ENCODE results near the gene APCDD1L. TPM values are rescaled to one million over a fixed set of nuclear protein-coding genes. Genes with fewer than 3 reads are reported as not detected.

APCDD1L gene
- total RNA-seq, 1 donor from 2014 or later = 16.4 TPM

DNA sequence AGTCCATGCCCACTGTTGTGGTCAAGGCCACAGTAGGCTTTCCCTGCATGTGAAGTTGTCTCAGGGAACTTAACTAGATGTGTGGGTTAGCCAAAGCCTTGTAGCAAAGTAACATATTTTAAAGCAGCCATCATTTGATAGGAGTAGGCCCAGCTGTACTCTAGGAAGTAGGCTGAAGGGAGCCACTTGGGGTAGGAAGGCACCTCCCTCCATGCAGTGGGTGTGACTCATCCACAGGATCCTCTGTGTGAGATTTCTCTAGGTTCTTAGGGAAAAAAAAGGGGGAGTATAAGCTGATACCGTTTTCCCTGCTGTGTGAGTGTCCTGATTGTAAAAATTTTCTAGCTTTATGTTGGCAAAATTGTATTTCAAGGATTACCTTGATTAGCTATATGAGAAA is 81.4 kb downstream of the APCDD1L start:
- DNase-seq (ENCODE audit: low read depth) (peak; percentile 77), FAIRE-seq (no peak)
- Histone ChIP-seq H3K9me3 (ENCODE audit: insufficient read depth, low read depth, low read length) (no peaks in the 10 kb centered on the region), H3K9ac (ENCODE audit: low read length) (peak overlapping the region; percentile 3), H3K79me2 (ENCODE audit: insufficient read depth, low read length) (peaks cover 94% of the 10 kb centered on the region), H3K4me3 (ENCODE audit: insufficient read depth, low read depth, low read length) (no peak overlapping the region), H3K27me3 (ENCODE audit: insufficient read depth, low read length) (no peaks in the 10 kb centered on the region), H3K4me2 (ENCODE audit: low read length) (peak overlapping the region; percentile 2), H4K20me1 (ENCODE audit: insufficient read depth, low read length) (peaks cover 72% of the 10 kb centered on the region), H2AFZ (ENCODE audit: low read depth, low read length) (no peak overlapping the region), H3K27ac (ENCODE audit: low read depth, low read length) (peak overlapping the region; percentile 2), H3K36me3 (ENCODE audit: insufficient read depth, low read length) (no peaks in the 10 kb centered on the region), H3K4me1 (ENCODE audit: insufficient read depth, low read length) (peaks cover 4% of the 10 kb centered on the region)
- TF ChIP-seq, protein P1, sequence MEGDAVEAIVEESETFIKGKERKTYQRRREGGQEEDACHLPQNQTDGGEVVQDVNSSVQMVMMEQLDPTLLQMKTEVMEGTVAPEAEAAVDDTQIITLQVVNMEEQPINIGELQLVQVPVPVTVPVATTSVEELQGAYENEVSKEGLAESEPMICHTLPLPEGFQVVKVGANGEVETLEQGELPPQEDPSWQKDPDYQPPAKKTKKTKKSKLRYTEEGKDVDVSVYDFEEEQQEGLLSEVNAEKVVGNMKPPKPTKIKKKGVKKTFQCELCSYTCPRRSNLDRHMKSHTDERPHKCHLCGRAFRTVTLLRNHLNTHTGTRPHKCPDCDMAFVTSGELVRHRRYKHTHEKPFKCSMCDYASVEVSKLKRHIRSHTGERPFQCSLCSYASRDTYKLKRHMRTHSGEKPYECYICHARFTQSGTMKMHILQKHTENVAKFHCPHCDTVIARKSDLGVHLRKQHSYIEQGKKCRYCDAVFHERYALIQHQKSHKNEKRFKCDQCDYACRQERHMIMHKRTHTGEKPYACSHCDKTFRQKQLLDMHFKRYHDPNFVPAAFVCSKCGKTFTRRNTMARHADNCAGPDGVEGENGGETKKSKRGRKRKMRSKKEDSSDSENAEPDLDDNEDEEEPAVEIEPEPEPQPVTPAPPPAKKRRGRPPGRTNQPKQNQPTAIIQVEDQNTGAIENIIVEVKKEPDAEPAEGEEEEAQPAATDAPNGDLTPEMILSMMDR (IDR thresholded peaks at IDR 0.05; ENCODE audit: insufficient read depth, low read depth, low read length) = no peak
- TF ChIP-seq EZH2 (IDR thresholded peaks at IDR 0.05; ENCODE audit: insufficient read depth, low read length) = no peak
- no peaks in the 10 kb centered on the region for H3K9me3 Mint-ChIP-seq (ENCODE audit: unreplicated experiment)
- no peak overlapping the region for H3K4me3 Mint-ChIP-seq (ENCODE audit: unreplicated experiment)
- peaks cover 16% of the 10 kb centered on the region for H3K36me3 Mint-ChIP-seq (ENCODE audit: low read depth, unreplicated experiment)
- H3K4me1 Mint-ChIP-seq (ENCODE audit: low read depth, unreplicated experiment) = peaks cover 11% of the 10 kb centered on the region
- H3K27me3 Mint-ChIP-seq (ENCODE audit: low read depth, unreplicated experiment) = no peaks in the 10 kb centered on the region
- H3K27ac Mint-ChIP-seq (ENCODE audit: unreplicated experiment) = peak overlapping the region; percentile 53

DNA sequence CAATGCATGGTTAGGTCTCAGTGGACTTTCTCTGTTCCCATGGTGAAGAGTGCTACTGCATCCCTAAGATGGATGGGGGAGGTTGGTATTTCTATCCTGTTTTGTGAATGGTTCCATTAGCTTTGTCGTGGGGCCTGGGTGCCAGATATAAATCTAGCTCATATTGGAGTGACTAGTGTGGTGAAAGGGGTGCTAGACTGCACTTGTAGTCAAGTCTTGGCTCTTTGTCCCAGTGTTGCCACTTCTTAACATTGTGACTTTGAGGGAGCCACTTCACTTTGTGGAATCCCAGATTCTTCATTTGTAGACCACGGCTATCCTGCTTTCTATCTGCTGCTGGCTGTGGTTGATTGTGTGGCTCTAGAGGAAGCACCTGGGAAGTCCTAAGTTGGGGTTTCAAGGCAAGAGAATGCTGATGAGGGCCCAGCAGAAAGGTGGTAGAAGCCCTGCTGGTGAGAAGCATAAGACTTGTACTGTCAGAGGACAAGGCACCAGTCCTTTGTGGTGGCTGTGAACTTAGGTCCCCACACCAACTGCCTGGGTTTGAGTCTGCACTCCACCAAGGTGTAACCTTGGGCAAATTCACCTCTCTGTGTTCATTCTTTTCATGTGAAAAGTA is 82.1 kb downstream of the APCDD1L start:
- FAIRE-seq (no peak), DNase-seq (ENCODE audit: low read depth) (no peak)
- Histone ChIP-seq H3K4me2 (ENCODE audit: low read length) (peak overlapping the region; percentile 2), H3K9ac (ENCODE audit: low read length) (no peak overlapping the region), H3K9me3 (ENCODE audit: insufficient read depth, low read depth, low read length) (no peaks in the 10 kb centered on the region), H3K79me2 (ENCODE audit: insufficient read depth, low read length) (peaks cover 94% of the 10 kb centered on the region), H3K27me3 (ENCODE audit: insufficient read depth, low read length) (no peaks in the 10 kb centered on the region), H3K4me1 (ENCODE audit: insufficient read depth, low read length) (peaks cover 4% of the 10 kb centered on the region), H3K36me3 (ENCODE audit: insufficient read depth, low read length) (no peaks in the 10 kb centered on the region), H2AFZ (ENCODE audit: low read depth, low read length) (no peak overlapping the region), H3K4me3 (ENCODE audit: insufficient read depth, low read depth, low read length) (no peak overlapping the region), H3K27ac (ENCODE audit: low read depth, low read length) (peak overlapping the region; percentile 2), H4K20me1 (ENCODE audit: insufficient read depth, low read length) (peaks cover 75% of the 10 kb centered on the region)
- Mint-ChIP-seq H3K27ac (ENCODE audit: unreplicated experiment) (no peak overlapping the region), H3K4me1 (ENCODE audit: low read depth, unreplicated experiment) (peaks cover 11% of the 10 kb centered on the region), H3K36me3 (ENCODE audit: low read depth, unreplicated experiment) (peaks cover 16% of the 10 kb centered on the region), H3K4me3 (ENCODE audit: unreplicated experiment) (no peak overlapping the region), H3K9me3 (ENCODE audit: unreplicated experiment) (no peaks in the 10 kb centered on the region), H3K27me3 (ENCODE audit: low read depth, unreplicated experiment) (no peaks in the 10 kb centered on the region)
- no peak for TF ChIP-seq EZH2 (IDR thresholded peaks at IDR 0.05; ENCODE audit: insufficient read depth, low read length)
- TF ChIP-seq, protein P1 (IDR thresholded peaks at IDR 0.05; ENCODE audit: insufficient read depth, low read depth, low read length) = no peak
